SU-DHL-6 (cell line): Measurements from ENCODE around the gene NMRK2.

Experiments used
- H2AFZ ChIP-seq: fragments of 200-600 bp; sonication (generic); 2 replicates; pipeline ENCODE4 v1.6.1; 2014; ENCODE audit warnings: low read depth, mild to moderate bottlenecking, moderate library complexity, mixed read lengths, antibody characterized with exemption, low read length; ENCODE audit not compliant: severe bottlenecking
- H3F3A ChIP-seq: fragments of 200-600 bp; shearing (Covaris generic); 2 replicates; pipeline ENCODE4 v1.6.0; 2016; ENCODE audit warnings: antibody characterized with exemption, mild to moderate bottlenecking; ENCODE audit not compliant: insufficient read depth
- H3K27ac ChIP-seq: fragments of 200-600 bp; sonication (generic); 2 replicates; pipeline ENCODE4 v1.5.1; 2016; ENCODE audit warnings: low read depth, mild to moderate bottlenecking, low read length, moderate library complexity, mixed read lengths
- H3K27me3 ChIP-seq: fragments of 200-600 bp; sonication (generic), shearing (Covaris generic); 2 replicates; pipeline ENCODE4 v1.6.0; 2014; ENCODE audit warnings: mild to moderate bottlenecking, low read length
- H3K36me3 ChIP-seq: fragments of 200-600 bp; sonication (generic); 2 replicates; pipeline ENCODE4 v1.6.1; 2014; ENCODE audit warnings: mild to moderate bottlenecking, low read length, mixed read lengths
- H3K4me2 ChIP-seq: fragments of 300-600, 200-600 bp; shearing (Covaris generic), sonication (generic); 2 replicates; pipeline ENCODE4 v1.6.0; 2014; ENCODE audit warnings: low read length, low read depth, mild to moderate bottlenecking; ENCODE audit not compliant: poor library complexity, severe bottlenecking
- H3K4me3 ChIP-seq: fragments of 200-600 bp; sonication (generic); 2 replicates; pipeline ENCODE4 v1.5.1; 2014; ENCODE audit warnings: antibody characterized with exemption, low read length, mild to moderate bottlenecking, mixed read lengths; ENCODE audit not compliant: insufficient read depth, poor library complexity, severe bottlenecking
- H3K79me2 ChIP-seq: fragments of 200-600 bp; sonication (generic); 2 replicates; pipeline ENCODE4 v1.6.1; 2014; ENCODE audit warnings: mild to moderate bottlenecking, low read length, moderate library complexity; ENCODE audit not compliant: insufficient read depth
- H3K9ac ChIP-seq: fragments of 200-600 bp; sonication (generic); 2 replicates; pipeline ENCODE4 v1.7.0; 2014; ENCODE audit warnings: mild to moderate bottlenecking, low read length
- H3K9me2 ChIP-seq: fragments of 200-600 bp; sonication (generic); replicated peaks from 2 replicates; pipeline ENCODE4 v1.6.1; 2014; ENCODE audit warnings: low read length; ENCODE audit not compliant: insufficient read depth
- H3K9me3 ChIP-seq: fragments of 200-600 bp; sonication (generic); 2 replicates; pipeline ENCODE4 v1.6.1; 2014; ENCODE audit warnings: low read length, mixed read lengths; ENCODE audit not compliant: insufficient read depth
- H4K20me1 ChIP-seq: fragments of 200-600 bp; sonication (generic); 2 replicates; pipeline ENCODE4 v1.6.1; 2014; ENCODE audit warnings: low read depth, mild to moderate bottlenecking, antibody characterized with exemption, low read length, moderate library complexity, mixed read lengths
- EZH2phosphoT487 ChIP-seq: fragments of 200-600 bp; sonication (generic), shearing (Covaris generic); conservative IDR thresholded peaks from 2 replicates; pipeline ENCODE4 v1.6.1; 2018; ENCODE audit warnings: mild to moderate bottlenecking, antibody characterized with exemption, low read length, moderate library complexity, mixed read lengths
- TF ChIP-seq, protein P1 (sequence below): fragments of 200-600 bp; sonication (generic); IDR thresholded peaks from one replicate; pipeline ENCODE4 v1.5.1; 2017; ENCODE audit warnings: antibody characterized with exemption, mild to moderate bottlenecking, low read length, moderate library complexity; ENCODE audit not compliant: insufficient read depth, poor library complexity, severe bottlenecking

NMRK2 gene

DNA sequence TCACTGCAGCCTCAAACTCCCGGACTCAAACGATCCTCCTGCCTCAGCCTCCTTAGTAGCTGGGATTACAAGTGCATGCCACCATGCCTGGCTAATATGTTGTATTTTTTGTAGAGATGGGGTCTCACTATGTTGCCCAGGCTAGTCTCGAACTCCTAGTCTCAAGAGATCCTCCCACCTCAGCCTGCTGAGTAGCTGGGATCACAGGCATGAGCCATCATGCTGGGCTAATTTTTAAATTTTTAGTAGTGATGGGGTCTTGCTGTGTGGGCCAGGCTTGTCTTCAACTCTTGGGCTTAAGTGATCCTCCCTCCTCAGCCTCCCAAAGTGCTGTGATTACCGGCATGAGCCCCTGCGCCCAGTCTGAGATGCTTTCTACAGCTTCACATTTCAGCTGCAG lies 37.1 kb upstream of the NMRK2 start:
- Histone ChIP-seq H3K9me2 (no peaks in the 10 kb centered on the region), H3K4me3 (no peak overlapping the region), H4K20me1 (no peaks in the 10 kb centered on the region), H3F3A (no peaks in the 10 kb centered on the region), H2AFZ (no peak overlapping the region), H3K4me2 (no peak overlapping the region), H3K9me3 (no peaks in the 10 kb centered on the region), H3K9ac (no peak overlapping the region), H3K79me2 (no peaks in the 10 kb centered on the region), H3K36me3 (no peaks in the 10 kb centered on the region), H3K27ac (no peak overlapping the region), H3K27me3 (no peaks in the 10 kb centered on the region)
- no peak for TF ChIP-seq EZH2phosphoT487
- TF ChIP-seq, protein P1, sequence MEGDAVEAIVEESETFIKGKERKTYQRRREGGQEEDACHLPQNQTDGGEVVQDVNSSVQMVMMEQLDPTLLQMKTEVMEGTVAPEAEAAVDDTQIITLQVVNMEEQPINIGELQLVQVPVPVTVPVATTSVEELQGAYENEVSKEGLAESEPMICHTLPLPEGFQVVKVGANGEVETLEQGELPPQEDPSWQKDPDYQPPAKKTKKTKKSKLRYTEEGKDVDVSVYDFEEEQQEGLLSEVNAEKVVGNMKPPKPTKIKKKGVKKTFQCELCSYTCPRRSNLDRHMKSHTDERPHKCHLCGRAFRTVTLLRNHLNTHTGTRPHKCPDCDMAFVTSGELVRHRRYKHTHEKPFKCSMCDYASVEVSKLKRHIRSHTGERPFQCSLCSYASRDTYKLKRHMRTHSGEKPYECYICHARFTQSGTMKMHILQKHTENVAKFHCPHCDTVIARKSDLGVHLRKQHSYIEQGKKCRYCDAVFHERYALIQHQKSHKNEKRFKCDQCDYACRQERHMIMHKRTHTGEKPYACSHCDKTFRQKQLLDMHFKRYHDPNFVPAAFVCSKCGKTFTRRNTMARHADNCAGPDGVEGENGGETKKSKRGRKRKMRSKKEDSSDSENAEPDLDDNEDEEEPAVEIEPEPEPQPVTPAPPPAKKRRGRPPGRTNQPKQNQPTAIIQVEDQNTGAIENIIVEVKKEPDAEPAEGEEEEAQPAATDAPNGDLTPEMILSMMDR = no peak

DNA sequence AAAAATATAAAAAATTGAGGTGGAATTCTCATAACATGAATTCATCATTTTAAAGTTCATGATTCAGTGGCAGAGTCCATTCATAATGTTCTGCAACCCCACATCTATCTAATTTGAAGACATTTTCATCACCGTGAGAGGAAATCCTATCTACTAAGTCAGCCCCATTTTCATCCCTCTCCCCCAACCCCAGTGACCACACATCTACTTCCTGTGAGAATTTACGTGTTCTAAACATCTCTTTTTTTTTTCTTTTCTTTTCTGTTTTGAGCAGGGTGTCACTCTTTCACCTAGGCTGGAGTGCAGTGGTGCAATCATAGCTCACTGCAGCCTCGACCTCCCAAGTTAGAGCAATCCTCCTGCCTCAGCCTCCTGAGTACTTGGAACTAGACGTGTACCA lies 34.9 kb upstream of the NMRK2 start:
- no peak overlapping the region for H3K9ac ChIP-seq
- no peak overlapping the region for H3K4me3 ChIP-seq
- H2AFZ ChIP-seq = no peak overlapping the region
- no peak overlapping the region for H3K27ac ChIP-seq
- no peaks in the 10 kb centered on the region for H3F3A ChIP-seq
- no peaks in the 10 kb centered on the region for H3K9me2 ChIP-seq
- H3K36me3 ChIP-seq = no peaks in the 10 kb centered on the region
- H3K9me3 ChIP-seq = no peaks in the 10 kb centered on the region
- TF ChIP-seq, protein P1 = no peak
- no peak for TF ChIP-seq EZH2phosphoT487
- no peaks in the 10 kb centered on the region for H4K20me1 ChIP-seq
- H3K27me3 ChIP-seq = no peaks in the 10 kb centered on the region
- no peaks in the 10 kb centered on the region for H3K79me2 ChIP-seq
- no peak overlapping the region for H3K4me2 ChIP-seq

- TF ChIP-seq, protein P1 = no peak
- TF ChIP-seq EZH2phosphoT487 = no peak
Observed at GRCh38 chr19:3898426-3898825, 34.4 kb upstream of the NMRK2 start.

More at GRCh38 chr19:3898426-3898825, 34.4 kb upstream of the NMRK2 start:
- Histone ChIP-seq H3K4me3 (no peak overlapping the region), H3K9me3 (no peaks in the 10 kb centered on the region), H3K27ac (no peak overlapping the region), H3K9me2 (no peaks in the 10 kb centered on the region), H2AFZ (no peak overlapping the region), H3K36me3 (no peaks in the 10 kb centered on the region), H3K79me2 (no peaks in the 10 kb centered on the region), H3K27me3 (no peaks in the 10 kb centered on the region), H3F3A (no peaks in the 10 kb centered on the region), H4K20me1 (no peaks in the 10 kb centered on the region), H3K4me2 (no peak overlapping the region), H3K9ac (no peak overlapping the region)
